ENCODE results near the gene P2RY13. TPM values are rescaled to one million over a fixed set of nuclear protein-coding genes. Genes with fewer than 3 reads are reported as not detected.

The P2RY13 gene
- total and polyA plus RNA-seq, 2 of the 13 experiments (the other 11 are each of a cell fraction or from before 2014, with no cell fraction given): not detected

GRCh38 chr3:151290673-151291072 lies 38.7 kb downstream of the P2RY13 start:
- ATAC-seq: no peak
- intact Hi-C loops (cut with micrococcal nuclease; ENCODE audit: unreplicated experiment): loop anchor here (1.0 kb wide), 1 partner anchor 37 kb away; no protein-coding TSS in a partner anchor
- Histone ChIP-seq H3K4me1 (ENCODE audit: insufficient read depth, low read length) (0 out of 2 replicates have a peak, but pooled peaks cover 5% of the 10 kb centered on the region), H3K36me3 (replicated peaks in 1 of 2; ENCODE audit: control insufficient read depth in 1 of 2, insufficient read depth in 2 of 2, low read length in 2 of 2) (no peaks in the 10 kb centered on the region), H3K4me3 (replicated peaks in 1 of 3; ENCODE audit: insufficient read depth in 1 of 3, low read depth in 2 of 3, low read length in 3 of 3) (no peak overlapping the region), H3K4me2 (ENCODE audit: low read depth, low read length) (no peak overlapping the region), H3K27me3 (ENCODE audit: control insufficient read depth in 1 of 2, insufficient read depth in 2 of 2, low read length in 2 of 2) (no peaks in the 10 kb centered on the region), H3K27ac (ENCODE audit: extremely low read length, insufficient read depth, low read length) (no peak overlapping the region), H4K20me1 (ENCODE audit: insufficient read depth, low read length) (no peaks in the 10 kb centered on the region), H3K9ac (ENCODE audit: insufficient read depth, low read depth, low read length) (no peak overlapping the region), H3K79me2 (ENCODE audit: insufficient read depth, low read length) (no peaks in the 10 kb centered on the region), H2AFZ (ENCODE audit: low read length) (no peak overlapping the region), H3K9me3 (ENCODE audit: low read length) (no peaks in the 10 kb centered on the region)
- ChIA-PET CTCF (ENCODE audit: low intra/inter-chr PET ratio, low total read pairs) (no interaction called here), POLR2A (no interaction called here)
- DNase-seq (ENCODE audit: low spot score): no peak
- BruUV-seq (replicated peaks): no TSS peak
- TF ChIP-seq PCBP2 (optimal IDR thresholded peaks at IDR 0.05; ENCODE audit: low read depth, low read length, poor library complexity, severe bottlenecking): no peak
- no peak for TF ChIP-seq EZH2 (conservative IDR thresholded peaks at IDR 0.05; ENCODE audit: low read depth, low read length)
- no peak for TF ChIP-seq CENPBD1 (CRISPR knock-in tag; IDR thresholded peaks at IDR 0.05; ENCODE audit: borderline replicate concordance, low read depth)
- TF ChIP-seq STAG1 (CRISPR knock-in tag; IDR thresholded peaks at IDR 0.05): peak; percentile 60
- TF ChIP-seq ZZZ3 (CRISPR knock-in tag; IDR thresholded peaks at IDR 0.05; ENCODE audit: borderline replicate concordance): no peak
- TF ChIP-seq GLI4 (CRISPR knock-in tag; IDR thresholded peaks at IDR 0.05; ENCODE audit: borderline replicate concordance): no peak
- TF ChIP-seq CTCF (CRISPR knock-in tag; IDR thresholded peaks at IDR 0.05): peak; percentile 37
- no peak for TF ChIP-seq ZBTB1 (CRISPR knock-in tag; IDR thresholded peaks at IDR 0.05; ENCODE audit: borderline replicate concordance)
- no peak for TF ChIP-seq FOXJ3 (CRISPR knock-in tag; IDR thresholded peaks at IDR 0.05; ENCODE audit: borderline replicate concordance)
- FAIRE-seq: no peak
- 1% methylated on average over 3 of the region's 3 CpGs for whole genome bisulfite sequencing (ENCODE audit: low lambda C conversion rate)
- in situ Hi-C loops (cut with HindIII; ENCODE audit: extremely low pct_ligation_motif_present, low pct_unique_long_range_greater_than_20kb): no loop called here
